GM12878 (cell line): ENCODE results near the gene CLDN14. TPM values are rescaled to one million over a fixed set of nuclear protein-coding genes. Genes with fewer than 3 reads are reported as not detected.

Source experiments
- ATAC-seq: fragments of 200-7000 bp; cut with Tn5 transposase; 3 replicates; pipeline ENCODE4 v1.9.1; 2020; ENCODE audit warnings: mild to moderate bottlenecking, moderate library complexity
- BruUV-seq: library from RNA; stranded (reverse); fragments of 400-500 nt; replicated peaks from 2 replicates; lab custom pipeline; 2021; lab: Mats Ljungman, UMichigan
- CTCF ChIA-PET: fragments of 300-600 bp; sonication (Branson Sonifier 250); formaldehyde crosslinking; extraction: SDS; loops from one replicate; lab custom pipeline; 2021; ENCODE audit warnings: inconsistent platforms; lab: Yijun Ruan, JAX
- POLR2A ChIA-PET: fragments of 350-600 bp; formaldehyde crosslinking; extraction: SDS; loops from one replicate; lab custom pipeline; 2021; ENCODE audit warnings: inconsistent platforms; lab: Charles Lee
- RAD21 ChIA-PET: fragments of 300-600 bp; sonication (Branson Sonifier 250); formaldehyde crosslinking; loops from one replicate; lab custom pipeline; 2023; ENCODE audit warnings: antibody characterized with exemption; ENCODE audit not compliant: unreplicated experiment; lab: Charles Lee
- SMC1A ChIA-PET: fragments of 300-600 bp; sonication (Branson Sonifier 250); formaldehyde crosslinking; loops from one replicate; lab custom pipeline; 2023; ENCODE audit not compliant: unreplicated experiment, uncharacterized antibody; lab: Charles Lee
- DNase-seq: peaks from one replicate; pipeline ENCODE4 v3.0.0-alpha.2; 2011; ENCODE audit warnings: low read depth, low spot score
- FAIRE-seq: peaks from 3 replicates; lab custom pipeline; 2011; peaks lifted over from hg19 to GRCh38; lab: Jason Lieb, UNC
- H2AFZ ChIP-seq: 2 replicates; pipeline ENCODE4 v1.6.0; 2011; ENCODE audit warnings: low read depth, low read length, control low read depth; ENCODE audit not compliant: control insufficient read depth
- H3K27ac ChIP-seq: 2 replicates; pipeline ENCODE4 v1.5.1; 2011; ENCODE audit warnings: control low read depth; ENCODE audit not compliant: control insufficient read depth, insufficient read depth
- H3K27me3 ChIP-seq, 2 experiments: replicated peaks in 1 of 2; 2 replicates each; pipeline versions ENCODE4 v1.6.0 to v1.6.1; 2011; ENCODE audit warnings: low read length in 1 of 2; ENCODE audit not compliant: control insufficient read depth in 2 of 2, insufficient read depth in 2 of 2
- H3K36me3 ChIP-seq, 2 experiments: 2 replicates each; pipeline ENCODE4 v1.5.1; 2011; ENCODE audit warnings: low read length in 1 of 2; ENCODE audit not compliant: control insufficient read depth in 2 of 2, insufficient read depth in 2 of 2
- H3K4me1 ChIP-seq: 2 replicates; pipeline ENCODE4 v1.6.1; 2011; ENCODE audit warnings: mild to moderate bottlenecking, low read length, moderate library complexity, mixed read lengths; ENCODE audit not compliant: control insufficient read depth, insufficient read depth
- H3K4me2 ChIP-seq: 2 replicates; pipeline ENCODE4 v1.6.0; 2011; ENCODE audit warnings: control low read depth; ENCODE audit not compliant: control insufficient read depth, insufficient read depth
- H3K4me3 ChIP-seq: fragments of 200-600 bp; sonication (generic); 2 replicates; pipeline ENCODE4 v1.5.1; 2016
- H3K79me2 ChIP-seq: 2 replicates; pipeline ENCODE4 v1.6.0; 2011; ENCODE audit warnings: low read length; ENCODE audit not compliant: control insufficient read depth, insufficient read depth
- H3K9ac ChIP-seq: 2 replicates; pipeline ENCODE4 v1.8.0; 2011; ENCODE audit warnings: low read length, control low read depth, mixed read lengths; ENCODE audit not compliant: control insufficient read depth, insufficient read depth
- H3K9me3 ChIP-seq: replicated peaks from 3 replicates; pipeline ENCODE4 v1.5.1; 2011; ENCODE audit warnings: mild to moderate bottlenecking, low read length; ENCODE audit not compliant: control insufficient read depth, insufficient read depth
- H4K20me1 ChIP-seq: 2 replicates; pipeline ENCODE4 v1.6.0; 2011; ENCODE audit not compliant: control insufficient read depth, insufficient read depth
- ASH2L ChIP-seq: fragments of 300-600, 200-600 bp; sonication (generic); IDR thresholded peaks from 2 replicates; pipeline ENCODE4 v1.6.1; 2017; ENCODE audit warnings: low read depth, mild to moderate bottlenecking, borderline replicate concordance
- EGR1 ChIP-seq, 2 experiments: IDR thresholded peaks; 1 replicate in 1 of 2; 2 replicates in 1 of 2; pipeline ENCODE4 v1.6.1; 2011 to 2012; ENCODE audit warnings: low read depth in 2 of 2, low read length in 2 of 2, borderline replicate concordance in 1 of 2, mild to moderate bottlenecking in 1 of 2, moderate library complexity in 1 of 2
- MTA2 ChIP-seq: fragments of 450-650 bp; IDR thresholded peaks from 2 replicates; pipeline ENCODE4 v1.6.1; 2016; ENCODE audit warnings: low read depth, mild to moderate bottlenecking, moderate library complexity
- NR2C2 ChIP-seq: IDR thresholded peaks from 2 replicates; pipeline ENCODE4 v1.6.1; 2011; ENCODE audit warnings: borderline replicate concordance, low read depth; ENCODE audit not compliant: control insufficient read depth, insufficient read length
- RELA ChIP-seq: fragments of 450-650 bp; IDR thresholded peaks from 2 replicates; pipeline ENCODE4 v1.8.0; 2014; ENCODE audit warnings: borderline replicate concordance; ENCODE audit not compliant: partially characterized antibody
- SP1 ChIP-seq: IDR thresholded peaks from one replicate; pipeline ENCODE4 v1.6.1; 2011; ENCODE audit warnings: low read depth, low read length
- TBL1XR1 ChIP-seq: IDR thresholded peaks from 2 replicates; pipeline ENCODE4 v1.6.1; 2012; ENCODE audit warnings: low read depth, low read length, improper control_type of control experiment
- YY1 ChIP-seq: IDR thresholded peaks from 2 replicates; pipeline ENCODE4 v1.6.1; 2011; ENCODE audit warnings: low read depth, mild to moderate bottlenecking, low read length
- ZNF217 ChIP-seq: fragments of 450-650 bp; IDR thresholded peaks from 2 replicates; pipeline ENCODE4 v1.6.1; 2017; ENCODE audit warnings: antibody characterized with exemption, mild to moderate bottlenecking
- WGBS: methylation state at CpG from one replicate; pipeline ENCODE4 v1.1.6; 2016; ENCODE audit warnings: low lambda C conversion rate; ENCODE audit not compliant: insufficient replicate concordance, insufficient coverage; ENCODE audit errors: missing lambda C conversion rate; 5-methylcytosine and 5-hydroxymethylcytosine counted together
- in situ Hi-C: fragments of 300-500 bp; cut with MboI; formaldehyde crosslinking; loops from 9 replicates; pipeline ENCODE4 v1.14.3; 2018; ENCODE audit warnings: mixed read lengths
- intact Hi-C: fragments of 100-400 bp; cut with micrococcal nuclease; formaldehyde crosslinking; loops from one replicate; pipeline ENCODE4 v1.14.2; 2022; ENCODE audit not compliant: unreplicated experiment
- polyA plus RNA-seq, 11 experiments: library from polyadenylated mRNA; depleted of rRNA in 4 of 11; unstranded in 6 of 11; stranded (reverse) in 5 of 11; fragments of >200 nt; fragmentation: Nextera tagmentation in 4 of 11; fragmentation: Illumina TruSeq in 1 of 11; extraction: Ambion mirVana in 4 of 11; extraction: Trizol in 1 of 11; gene quantifications; 1 replicate in 1 of 11; 2 replicates in 10 of 11; pipeline versions ENCODE4 v1.2.1 to v1.2.3, GENCODE V29; 2011 to 2016; ENCODE audit warnings: inconsistent platforms in 2 of 11, missing spikeins in 2 of 11, low read depth in 1 of 11
- total RNA-seq, 4 experiments: library from RNA; depleted of rRNA in 3 of 4; stranded (reverse); fragments of >200 nt in 3 of 4; fragmentation: Illumina TruSeq in 1 of 4; extraction: Trizol in 1 of 4; gene quantifications; 2 replicates each; pipeline versions ENCODE4 v1.2.1 to v1.2.3, GENCODE V29; 2013 to 2021
- TF ChIP-seq, protein P1 (sequence below): IDR thresholded peaks from 2 replicates; pipeline ENCODE4 v1.6.1; 2012; ENCODE audit warnings: mild to moderate bottlenecking, low read depth, low read length

The CLDN14 gene
- total and polyA plus RNA-seq, 10 of the 15 experiments (the other 5 are each of a cell fraction or from before 2014, with no cell fraction given) = 0.90 to 19.4 (median 6.6) TPM

GRCh38 chr21:36527317-36527716 is 47.4 kb upstream of the CLDN14 start:
- no peaks in the 10 kb centered on the region for H3K4me1 ChIP-seq
- RAD21 ChIA-PET = interaction anchor here (1.5 to 3.8 kb wide), 3 partner anchors 9 to 15 kb away, joined by 4 to 15 read pairs (median 6); no protein-coding TSS in a partner anchor
- H3K9me3 ChIP-seq = no peaks in the 10 kb centered on the region; the same call in 2 of the 3 replicates
- H3K27ac ChIP-seq = no peak overlapping the region
- CTCF ChIA-PET = interaction anchor here (1.0 to 1.6 kb wide), 3 partner anchors 11 to 327 kb away, joined by 3 read pairs; no protein-coding TSS in a partner anchor
- no peak overlapping the region for H3K4me2 ChIP-seq
- 80% methylated on average over 6 of the region's 6 CpGs for WGBS
- intact Hi-C loops = no loop called here
- no peak for ATAC-seq
- H3K79me2 ChIP-seq = peaks cover 2% of the 10 kb centered on the region
- no peaks in the 10 kb centered on the region for H3K36me3 ChIP-seq
- TF ChIP-seq SP1 = no peak
- TF ChIP-seq ZNF217 = no peak
- no peak for TF ChIP-seq ASH2L
- TF ChIP-seq RELA = no peak
- no peak for TF ChIP-seq MTA2
- TF ChIP-seq TBL1XR1 = no peak
- TF ChIP-seq, protein P1, sequence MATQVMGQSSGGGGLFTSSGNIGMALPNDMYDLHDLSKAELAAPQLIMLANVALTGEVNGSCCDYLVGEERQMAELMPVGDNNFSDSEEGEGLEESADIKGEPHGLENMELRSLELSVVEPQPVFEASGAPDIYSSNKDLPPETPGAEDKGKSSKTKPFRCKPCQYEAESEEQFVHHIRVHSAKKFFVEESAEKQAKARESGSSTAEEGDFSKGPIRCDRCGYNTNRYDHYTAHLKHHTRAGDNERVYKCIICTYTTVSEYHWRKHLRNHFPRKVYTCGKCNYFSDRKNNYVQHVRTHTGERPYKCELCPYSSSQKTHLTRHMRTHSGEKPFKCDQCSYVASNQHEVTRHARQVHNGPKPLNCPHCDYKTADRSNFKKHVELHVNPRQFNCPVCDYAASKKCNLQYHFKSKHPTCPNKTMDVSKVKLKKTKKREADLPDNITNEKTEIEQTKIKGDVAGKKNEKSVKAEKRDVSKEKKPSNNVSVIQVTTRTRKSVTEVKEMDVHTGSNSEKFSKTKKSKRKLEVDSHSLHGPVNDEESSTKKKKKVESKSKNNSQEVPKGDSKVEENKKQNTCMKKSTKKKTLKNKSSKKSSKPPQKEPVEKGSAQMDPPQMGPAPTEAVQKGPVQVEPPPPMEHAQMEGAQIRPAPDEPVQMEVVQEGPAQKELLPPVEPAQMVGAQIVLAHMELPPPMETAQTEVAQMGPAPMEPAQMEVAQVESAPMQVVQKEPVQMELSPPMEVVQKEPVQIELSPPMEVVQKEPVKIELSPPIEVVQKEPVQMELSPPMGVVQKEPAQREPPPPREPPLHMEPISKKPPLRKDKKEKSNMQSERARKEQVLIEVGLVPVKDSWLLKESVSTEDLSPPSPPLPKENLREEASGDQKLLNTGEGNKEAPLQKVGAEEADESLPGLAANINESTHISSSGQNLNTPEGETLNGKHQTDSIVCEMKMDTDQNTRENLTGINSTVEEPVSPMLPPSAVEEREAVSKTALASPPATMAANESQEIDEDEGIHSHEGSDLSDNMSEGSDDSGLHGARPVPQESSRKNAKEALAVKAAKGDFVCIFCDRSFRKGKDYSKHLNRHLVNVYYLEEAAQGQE = no peak
- TF ChIP-seq EGR1 (IDR thresholded peaks at IDR 0.05; ENCODE audit: borderline replicate concordance in 1 of 2, low read depth in 2 of 2, low read length in 2 of 2) = no peak
- no peak for TF ChIP-seq NR2C2
- no peak for TF ChIP-seq YY1
- TF ChIP-seq, all 136 proteins: peak for 0
- H3K4me3 ChIP-seq = no peak overlapping the region
- no peak overlapping the region for H3K9ac ChIP-seq
- FAIRE-seq = no peak
- ChIA-PET POLR2A (no interaction called here), SMC1A (interaction anchor here (0.8 to 1.6 kb wide), 5 partner anchors 8 to 26 kb away, joined by 3 to 7 read pairs (median 3); no protein-coding TSS in a partner anchor)
- in situ Hi-C loops = no loop called here
- no peak for DNase-seq
- no peaks in the 10 kb centered on the region for H3K27me3 ChIP-seq
- no peaks in the 10 kb centered on the region for H4K20me1 ChIP-seq
- H2AFZ ChIP-seq = no peak overlapping the region
- no TSS peak for BruUV-seq
